GM12801 (cell line): Measurements from ENCODE around the gene HJURP.

ENCODE experiments used
- TF ChIP-seq, protein P1 (sequence below): IDR thresholded peaks from one replicate; pipeline ENCODE4 v1.5.1; 2011; ENCODE audit warnings: control low read depth; ENCODE audit not compliant: insufficient read length; ENCODE audit errors: extremely low read depth

Gene HJURP

DNA sequence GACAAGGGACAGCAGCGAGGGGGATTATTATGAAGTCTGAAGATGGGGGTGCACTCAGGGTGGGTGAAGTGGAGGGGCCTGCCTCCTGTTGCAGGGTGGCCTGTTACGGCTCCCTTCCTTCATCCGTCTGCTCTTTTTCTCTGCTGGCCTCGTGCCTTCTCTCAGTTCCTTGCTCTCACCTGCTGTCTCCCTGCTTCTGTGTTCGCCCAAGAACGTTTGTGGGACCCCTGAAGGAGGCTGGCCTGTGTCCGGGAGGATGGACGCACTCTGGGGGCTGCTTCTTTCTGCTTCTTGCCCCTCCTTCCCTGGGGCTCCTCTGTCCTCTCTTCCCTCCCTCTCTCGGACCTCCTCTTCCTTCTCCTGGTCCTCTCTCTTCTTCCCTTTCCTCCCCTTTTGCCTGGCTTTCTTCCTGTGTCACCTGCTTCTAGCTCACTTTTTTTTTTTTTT is 62.4 kb downstream of the HJURP start:
- TF ChIP-seq, protein P1, sequence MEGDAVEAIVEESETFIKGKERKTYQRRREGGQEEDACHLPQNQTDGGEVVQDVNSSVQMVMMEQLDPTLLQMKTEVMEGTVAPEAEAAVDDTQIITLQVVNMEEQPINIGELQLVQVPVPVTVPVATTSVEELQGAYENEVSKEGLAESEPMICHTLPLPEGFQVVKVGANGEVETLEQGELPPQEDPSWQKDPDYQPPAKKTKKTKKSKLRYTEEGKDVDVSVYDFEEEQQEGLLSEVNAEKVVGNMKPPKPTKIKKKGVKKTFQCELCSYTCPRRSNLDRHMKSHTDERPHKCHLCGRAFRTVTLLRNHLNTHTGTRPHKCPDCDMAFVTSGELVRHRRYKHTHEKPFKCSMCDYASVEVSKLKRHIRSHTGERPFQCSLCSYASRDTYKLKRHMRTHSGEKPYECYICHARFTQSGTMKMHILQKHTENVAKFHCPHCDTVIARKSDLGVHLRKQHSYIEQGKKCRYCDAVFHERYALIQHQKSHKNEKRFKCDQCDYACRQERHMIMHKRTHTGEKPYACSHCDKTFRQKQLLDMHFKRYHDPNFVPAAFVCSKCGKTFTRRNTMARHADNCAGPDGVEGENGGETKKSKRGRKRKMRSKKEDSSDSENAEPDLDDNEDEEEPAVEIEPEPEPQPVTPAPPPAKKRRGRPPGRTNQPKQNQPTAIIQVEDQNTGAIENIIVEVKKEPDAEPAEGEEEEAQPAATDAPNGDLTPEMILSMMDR, result no peak

DNA sequence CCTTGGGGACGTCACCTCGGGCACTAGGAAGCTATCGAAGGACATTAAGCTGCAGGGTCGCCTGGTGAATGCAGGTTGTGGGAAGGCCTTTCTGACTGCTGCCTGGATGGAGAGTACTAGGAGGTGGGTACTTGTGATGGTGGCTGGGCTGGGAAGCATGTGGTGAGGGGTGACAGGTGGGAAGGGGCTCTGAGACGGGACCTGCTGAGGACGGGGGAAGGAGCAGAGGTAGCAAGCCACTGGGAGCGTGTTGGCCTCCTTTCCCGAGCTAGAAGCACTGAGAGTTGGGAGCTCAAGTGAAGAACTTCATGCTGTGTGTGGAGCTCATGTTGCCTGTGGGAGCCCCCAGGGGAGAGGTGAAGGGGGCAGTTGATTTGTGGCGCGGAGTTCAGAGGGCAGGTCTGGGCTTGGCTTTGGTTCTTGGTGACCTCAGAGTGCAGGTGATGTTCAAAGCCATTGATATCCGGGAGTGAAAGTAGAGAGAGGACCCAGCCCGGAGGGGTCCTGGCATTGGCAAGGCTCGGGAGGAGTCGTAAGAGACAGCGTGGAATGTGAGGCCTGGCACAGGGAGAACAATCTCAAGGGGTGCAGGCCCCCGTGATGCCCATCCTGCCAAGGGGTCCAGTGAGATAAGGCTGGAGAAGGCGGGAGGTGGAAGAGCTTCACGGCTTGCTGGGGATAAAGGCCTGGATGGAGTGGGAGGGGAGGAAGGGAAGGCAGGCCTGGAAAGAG is 63.0 kb downstream of the HJURP start:
- TF ChIP-seq, protein P1, result no peak

DNA sequence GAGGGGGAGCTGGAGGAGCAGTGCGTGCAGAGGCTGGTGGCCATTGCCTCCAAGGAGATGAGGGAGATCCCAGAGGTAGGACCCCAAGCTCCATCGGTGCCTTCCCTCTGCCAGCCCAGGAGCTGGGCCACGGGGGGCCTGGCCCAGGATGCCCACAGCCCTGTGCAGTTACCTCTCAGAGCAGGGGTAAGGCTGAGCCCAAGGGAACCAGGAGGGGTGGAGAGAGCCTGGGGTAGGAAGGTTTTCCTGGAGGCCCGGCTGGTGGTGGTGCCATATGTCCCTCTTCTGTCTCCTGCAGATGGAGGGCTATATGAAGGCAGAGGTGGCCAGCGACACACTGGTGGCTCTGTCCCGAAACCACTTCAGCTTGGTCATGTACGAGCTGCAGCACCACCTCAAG is 64.8 kb downstream of the HJURP start:
- TF ChIP-seq, protein P1, result no peak
